Inferior parietal cortex (tissue), 1 donor: ENCODE results near the gene PDE3A.

Source experiments
- DNase-seq: peaks from one replicate; pipeline ENCODE4 v3.0.0-alpha.2; 2016; ENCODE audit errors: extremely low spot score

The PDE3A gene

DNA sequence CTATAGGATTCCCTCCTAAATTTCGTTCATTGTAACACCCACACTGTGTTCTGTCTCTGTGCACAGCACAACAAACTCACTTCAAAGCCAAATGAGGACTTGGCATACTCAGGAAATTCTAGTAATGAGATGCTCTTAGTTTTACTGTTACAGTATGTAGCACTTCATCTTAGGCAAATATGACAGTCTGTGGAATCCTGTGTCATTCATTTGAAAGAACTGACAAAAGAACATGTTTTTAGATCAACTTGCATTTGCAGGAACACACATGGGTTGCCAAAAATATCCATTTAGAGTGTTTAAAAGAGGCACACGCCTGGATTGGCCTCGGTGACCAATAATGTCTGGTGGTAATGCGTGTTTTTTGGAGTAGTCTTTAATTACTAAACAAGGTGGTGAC, 56.5 kb downstream of the PDE3A start:
- DNase-seq = no peak

DNA sequence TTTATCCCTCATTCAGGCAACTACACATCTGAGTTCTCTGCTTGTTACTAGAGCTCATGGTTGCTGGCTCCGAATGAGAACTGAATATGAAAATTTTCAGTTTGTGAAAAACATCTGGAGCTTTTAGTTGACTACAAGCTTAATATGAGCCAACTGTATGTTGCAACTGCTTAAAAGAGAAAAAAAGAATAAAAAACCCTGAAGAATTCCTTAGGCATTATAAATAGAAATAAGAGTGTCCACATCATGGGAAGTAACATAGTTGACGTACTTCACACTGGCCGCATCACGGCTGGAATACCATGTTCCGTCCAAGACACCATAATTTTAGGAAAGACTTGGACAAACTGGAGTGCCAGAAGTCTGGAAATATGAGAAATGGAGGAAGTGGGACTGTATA, 57.9 kb downstream of the PDE3A start:
- no peak for DNase-seq

DNA sequence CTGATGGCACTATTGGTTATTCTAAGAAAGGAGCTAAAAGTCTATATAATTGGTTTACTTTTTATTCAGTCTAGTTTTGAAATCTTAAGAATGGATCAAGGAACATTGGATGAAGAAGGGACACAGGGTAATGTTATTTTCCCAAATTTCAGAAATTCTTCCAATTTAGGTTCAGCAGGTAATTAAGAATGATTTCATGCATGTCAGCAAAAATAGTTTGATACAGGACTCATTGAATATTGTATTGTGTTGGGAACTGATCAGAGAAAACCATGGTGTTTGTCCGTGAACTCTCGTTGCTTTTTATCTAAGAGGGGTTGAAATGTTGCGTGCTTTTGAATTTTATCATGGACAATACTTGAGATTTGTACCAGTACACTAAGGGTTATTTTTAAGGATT, 58.6 kb downstream of the PDE3A start:
- no peak for DNase-seq

DNA sequence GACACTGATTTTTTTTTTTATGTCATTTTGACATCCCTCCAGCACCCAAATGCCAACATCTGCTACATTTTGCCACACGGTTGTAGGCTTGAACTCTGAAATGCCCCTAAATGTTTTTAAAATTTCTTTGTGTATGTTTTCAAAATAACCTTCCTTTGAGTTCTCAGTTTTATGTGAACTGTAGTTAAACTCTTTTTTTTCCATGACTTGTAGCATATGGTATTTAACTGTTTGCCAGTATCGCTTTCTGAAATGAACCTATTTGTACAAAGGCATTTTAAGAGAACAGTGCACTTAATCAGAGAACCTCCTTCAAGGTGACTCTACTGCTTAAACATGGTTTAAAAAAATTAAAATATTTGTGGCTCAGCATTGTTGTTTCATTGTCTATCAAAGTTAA, 61.5 kb downstream of the PDE3A start:
- DNase-seq = no peak

DNA sequence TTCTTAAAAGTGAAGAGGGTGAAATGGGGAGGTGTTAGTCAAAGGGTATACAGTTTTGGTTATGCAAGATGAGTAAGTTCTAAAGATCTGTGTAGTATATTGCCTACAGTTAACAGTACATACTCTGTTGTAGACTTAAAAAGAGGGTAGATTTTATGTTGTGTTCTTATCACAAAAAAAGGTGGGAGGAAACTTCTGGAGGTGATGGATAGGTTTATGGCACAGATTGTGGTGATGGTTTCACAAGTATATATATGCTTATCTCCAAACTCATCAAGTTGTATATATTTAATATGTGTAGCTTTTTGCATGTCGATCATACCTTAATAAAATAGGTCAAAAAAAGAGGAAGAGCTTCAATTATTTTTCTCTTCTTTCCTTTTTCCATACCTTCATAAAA, 64.0 kb downstream of the PDE3A start:
- no peak for DNase-seq

DNA sequence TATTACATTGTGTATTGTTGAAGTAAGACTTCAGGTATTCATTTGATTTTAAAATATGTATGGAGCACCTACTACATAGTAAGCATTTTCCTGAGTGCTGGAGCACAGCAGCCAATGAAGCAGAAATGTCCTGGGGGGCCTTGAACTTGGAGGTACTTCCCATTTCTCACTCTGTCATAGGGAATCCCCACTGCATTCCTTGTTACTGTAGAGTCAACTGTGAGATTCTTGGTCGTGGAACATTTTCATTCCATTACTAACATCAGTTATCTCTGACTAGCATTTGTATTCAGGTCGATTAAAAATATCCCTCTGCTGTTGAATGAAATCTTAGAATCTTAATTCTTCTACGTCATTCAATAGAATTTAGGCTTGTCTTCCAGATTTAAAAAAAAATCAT, 66.7 kb downstream of the PDE3A start:
- DNase-seq = no peak

DNA sequence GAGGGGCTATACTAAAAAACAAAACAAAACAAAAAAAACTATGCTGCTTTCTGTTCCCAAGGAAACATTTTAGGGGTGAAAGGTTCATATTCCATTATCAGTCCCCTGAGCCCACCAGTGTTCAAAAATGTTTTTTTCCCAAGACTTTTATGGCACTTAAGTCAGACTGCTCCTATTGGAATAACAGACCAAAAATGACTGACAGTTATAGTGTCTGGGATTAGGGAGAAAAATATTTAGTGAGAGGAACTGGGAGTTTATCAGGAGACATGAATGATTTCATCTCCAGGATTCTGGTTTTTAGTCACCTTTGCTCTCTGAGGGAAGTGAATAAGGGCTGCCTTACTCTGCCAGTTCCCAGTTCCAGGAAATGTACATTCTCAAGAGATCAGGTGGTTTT, 68.0 kb downstream of the PDE3A start:
- no peak for DNase-seq

DNA sequence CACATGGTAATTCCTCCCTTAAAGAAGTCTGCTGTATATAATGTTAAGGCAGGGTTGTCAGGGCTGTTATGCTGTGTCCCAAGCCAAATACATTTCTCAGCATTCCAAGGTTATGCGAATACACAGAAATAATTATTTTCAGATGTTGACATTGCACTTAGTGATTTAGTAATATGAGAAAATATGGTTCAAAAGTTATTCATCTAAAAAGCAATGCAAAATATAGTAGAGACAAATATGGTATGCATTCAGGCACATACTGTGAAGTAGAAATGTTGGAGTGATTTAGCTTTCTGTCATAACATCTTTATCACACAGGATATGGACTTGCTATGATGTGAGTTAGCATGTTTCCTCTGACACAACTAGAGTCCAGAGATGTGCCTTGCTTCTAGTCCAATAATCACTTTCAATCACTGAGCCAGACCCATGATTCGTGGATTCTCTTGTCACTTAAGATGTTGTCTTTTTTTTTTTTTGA, 70.0 kb downstream of the PDE3A start:
- no peak for DNase-seq

DNA sequence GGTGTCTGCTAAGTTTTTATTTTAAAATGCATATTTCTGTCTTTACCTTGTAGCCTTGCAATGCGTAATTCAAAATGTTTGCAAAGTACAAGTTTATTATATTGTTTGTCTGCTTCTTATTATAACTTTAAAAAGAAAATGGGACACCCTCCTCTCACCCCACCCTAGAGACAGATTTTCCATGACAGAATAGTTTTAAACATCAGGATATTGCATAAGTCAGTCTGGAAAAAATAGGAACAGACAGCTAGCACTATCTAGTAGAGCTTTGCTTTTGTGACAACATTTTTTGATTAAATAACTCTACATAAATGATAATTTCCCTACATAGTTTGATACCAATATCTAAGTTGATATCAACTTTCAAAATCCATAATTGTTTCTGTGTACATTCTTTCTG, 71.3 kb downstream of the PDE3A start:
- no peak for DNase-seq

DNA sequence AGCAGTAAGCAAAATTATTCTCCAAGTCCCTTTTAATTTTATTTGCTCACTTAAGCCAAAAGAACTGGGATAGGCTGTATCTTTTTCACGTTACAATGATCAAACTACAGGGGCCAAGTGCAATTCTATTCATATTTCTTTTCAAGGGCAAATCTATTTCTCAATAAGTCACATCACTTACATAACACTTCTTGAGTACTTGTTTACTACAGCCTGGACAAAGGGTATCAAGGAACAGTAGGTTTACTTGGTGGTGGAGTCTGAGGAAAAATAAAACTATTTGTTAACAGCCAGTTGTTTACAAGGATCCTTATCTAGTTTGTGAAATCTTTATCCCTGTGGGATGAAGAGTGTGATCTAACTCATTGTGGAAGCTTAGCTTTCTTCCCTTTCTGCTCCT, 72.1 kb downstream of the PDE3A start:
- no peak for DNase-seq

DNA sequence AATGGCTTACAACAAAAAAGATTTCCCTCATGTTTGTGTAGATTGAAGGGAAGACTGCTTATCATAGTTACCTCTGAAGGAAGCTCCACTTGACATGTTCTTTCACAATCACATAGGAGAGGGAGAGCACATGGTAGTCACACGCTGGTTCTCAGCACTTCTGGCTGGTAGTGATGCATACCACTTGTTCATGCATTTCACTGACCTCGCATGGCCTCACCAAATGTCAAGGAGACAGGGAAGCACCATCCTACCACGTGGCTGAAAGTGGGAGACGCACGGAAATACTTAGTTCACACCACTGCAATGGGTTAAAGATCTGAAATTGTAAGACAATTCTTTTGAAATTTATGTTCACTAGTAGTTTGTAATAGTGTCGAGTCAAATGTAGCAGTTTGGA, 74.0 kb downstream of the PDE3A start:
- DNase-seq = no peak

DNA sequence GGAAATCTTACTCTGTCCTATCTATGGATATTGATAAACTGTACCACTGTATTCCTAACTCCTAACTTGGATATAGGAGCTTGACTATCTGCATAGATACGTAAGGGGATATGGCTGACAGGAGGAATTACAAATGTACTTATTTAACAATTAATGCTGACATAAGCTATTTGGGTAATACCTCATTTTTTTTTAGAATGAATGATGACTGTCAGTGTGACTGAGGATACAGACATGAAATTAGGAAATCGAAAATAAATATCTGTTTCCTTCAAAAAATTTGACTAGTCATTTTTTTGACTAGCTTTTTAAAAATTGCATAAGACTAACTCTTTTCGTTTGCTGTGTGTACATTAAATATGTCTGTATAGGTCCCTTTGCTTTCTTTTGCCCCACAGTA, 74.9 kb downstream of the PDE3A start:
- no peak for DNase-seq

DNA sequence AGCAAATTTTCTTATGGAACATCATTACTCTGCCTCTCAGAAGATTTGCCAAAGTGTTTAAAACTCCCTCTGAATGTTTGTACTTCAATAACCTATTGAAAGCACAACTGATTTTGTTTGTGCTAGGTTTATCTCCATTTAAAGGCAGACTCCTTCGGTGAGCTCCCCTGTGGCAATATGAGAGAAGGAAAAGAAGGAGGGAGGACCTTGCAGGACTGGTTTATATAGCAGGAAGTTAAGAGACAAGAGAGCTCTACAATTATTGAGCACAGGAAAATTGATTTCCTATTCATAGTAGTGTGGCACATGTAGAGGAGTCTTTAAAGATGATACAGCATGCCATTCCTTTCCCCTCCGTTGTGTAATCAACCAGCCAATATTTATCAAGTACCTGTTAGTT, 75.5 kb downstream of the PDE3A start:
- no peak for DNase-seq

DNA sequence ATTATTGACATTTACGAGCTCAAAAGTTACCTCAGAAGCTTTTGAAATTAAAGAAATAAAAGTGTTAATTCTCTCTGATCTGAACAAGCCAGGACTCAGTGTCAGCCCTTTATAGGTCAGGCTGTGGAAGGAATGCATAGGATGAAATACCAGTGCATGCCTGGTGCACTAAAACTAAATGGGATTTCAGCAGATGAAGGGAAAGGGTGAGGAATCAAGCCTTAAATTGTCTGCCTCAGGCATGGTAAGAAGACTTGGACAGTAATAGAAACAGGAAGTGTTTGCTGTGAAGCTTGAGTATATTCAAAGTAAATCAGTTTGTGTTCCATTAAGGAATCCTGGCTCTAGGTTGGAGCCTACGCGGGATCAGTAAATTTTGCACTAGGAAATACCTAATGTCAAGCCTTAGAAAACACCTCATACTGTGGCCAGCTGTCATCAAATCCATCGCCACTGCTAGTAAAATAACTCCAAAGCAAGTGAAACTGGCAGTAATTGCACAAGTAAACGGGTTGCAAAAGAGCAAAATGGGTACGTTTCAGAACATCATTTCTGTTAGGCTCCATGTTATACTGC, 76.3 kb downstream of the PDE3A start:
- DNase-seq = no peak

DNA sequence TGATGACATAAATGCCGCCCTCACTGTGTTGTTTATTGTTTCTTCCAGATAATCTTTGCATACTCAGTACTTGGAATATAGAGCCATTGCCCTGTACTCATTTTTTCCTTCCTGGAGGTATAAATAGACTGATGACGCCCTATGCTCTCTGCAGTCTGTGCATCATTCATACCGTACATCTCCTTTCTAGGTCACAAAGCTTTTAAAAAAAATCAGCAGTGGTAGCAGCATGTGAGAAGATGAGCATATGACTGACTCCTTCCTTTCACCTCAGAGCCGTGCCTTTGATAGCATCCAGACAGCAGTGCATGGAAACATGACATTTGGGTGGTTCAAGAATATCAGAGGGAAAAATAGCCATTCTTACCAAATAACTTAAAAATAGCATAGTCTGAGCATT, 77.3 kb downstream of the PDE3A start:
- no peak for DNase-seq

DNA sequence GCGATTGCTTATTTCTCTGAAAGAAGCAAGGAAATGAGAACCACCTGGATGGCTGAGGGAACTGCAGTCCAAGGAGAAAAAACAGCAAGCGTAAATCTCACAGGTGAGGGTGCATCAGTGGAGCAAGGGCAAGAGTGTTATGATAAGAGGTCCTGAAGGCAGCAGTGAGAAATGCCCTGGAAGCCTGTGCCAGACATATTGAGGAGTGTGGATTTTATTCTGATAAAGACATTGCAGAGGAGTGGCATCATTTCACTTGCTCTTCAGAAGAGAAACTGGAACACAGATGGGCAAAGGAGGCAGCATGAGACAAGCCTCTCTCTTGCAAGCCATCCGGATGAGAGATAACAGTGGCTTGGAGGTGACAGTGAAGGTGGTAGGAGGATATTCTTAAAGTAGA, 78.5 kb downstream of the PDE3A start:
- no peak for DNase-seq

DNA sequence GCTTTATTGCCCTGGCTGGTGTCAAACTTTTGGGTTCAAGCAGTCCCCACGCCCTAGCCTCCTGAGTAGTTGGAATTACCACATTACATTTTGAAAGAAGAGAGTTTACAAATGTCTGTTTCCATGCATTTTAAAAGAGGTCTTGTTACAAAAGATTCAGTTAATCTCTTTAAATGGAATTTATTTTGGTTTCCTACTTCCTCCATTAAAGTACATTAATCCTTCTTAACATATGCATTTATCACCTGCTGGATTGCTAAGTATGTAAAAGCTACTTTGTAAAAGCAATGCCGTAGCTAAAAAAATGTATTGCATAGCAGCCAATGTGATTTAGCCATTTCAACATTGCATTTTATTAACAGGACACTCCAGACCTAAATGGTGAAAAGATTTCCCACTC, 80.4 kb downstream of the PDE3A start:
- no peak for DNase-seq

DNA sequence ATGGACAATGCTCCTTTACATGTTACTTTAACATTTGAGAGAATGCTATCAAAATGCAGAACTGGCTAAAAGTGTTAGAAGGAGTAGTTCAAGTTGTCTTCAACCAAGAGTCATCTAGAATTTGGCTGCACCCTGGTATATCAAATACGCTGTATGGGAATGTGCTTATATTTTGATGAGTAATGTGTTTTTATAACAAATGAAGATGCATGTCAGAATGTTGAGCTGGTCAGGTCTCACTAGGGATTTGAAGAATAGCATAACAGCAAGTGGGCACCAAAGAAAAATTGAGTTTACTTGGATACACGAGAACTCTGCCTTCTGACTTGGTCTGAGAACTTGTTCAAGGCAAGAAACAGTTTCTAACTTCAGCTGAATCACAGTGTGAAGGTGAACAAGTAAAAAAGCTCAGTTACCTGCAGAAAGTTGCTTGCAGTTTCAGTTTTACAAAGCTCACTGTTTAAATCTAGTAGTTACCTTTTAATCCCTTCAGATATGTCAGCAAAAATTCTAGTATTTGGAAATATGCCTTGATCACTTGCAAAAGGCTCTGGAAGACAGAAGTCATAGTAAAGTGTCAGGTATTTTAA, 82.3 kb downstream of the PDE3A start:
- DNase-seq = no peak

DNA sequence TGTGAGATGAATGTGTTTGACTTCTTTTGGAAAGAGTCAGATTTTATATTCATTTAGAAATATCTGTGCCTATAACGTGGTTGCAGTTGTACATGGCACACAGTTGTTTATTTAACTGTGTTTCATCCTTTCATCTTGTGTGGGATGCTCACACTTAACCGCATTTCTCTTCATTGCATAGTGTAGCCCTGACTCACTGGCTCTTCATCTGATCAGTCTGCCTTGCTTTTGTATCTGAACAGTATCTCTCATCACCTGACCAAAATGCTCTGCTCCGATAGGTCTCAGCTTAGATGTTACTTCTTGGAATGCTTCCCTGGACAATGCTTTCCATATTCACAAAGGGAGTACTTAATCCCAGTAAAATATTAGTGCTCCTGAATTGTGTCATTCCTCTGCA, 83.4 kb downstream of the PDE3A start:
- no peak for DNase-seq

DNA sequence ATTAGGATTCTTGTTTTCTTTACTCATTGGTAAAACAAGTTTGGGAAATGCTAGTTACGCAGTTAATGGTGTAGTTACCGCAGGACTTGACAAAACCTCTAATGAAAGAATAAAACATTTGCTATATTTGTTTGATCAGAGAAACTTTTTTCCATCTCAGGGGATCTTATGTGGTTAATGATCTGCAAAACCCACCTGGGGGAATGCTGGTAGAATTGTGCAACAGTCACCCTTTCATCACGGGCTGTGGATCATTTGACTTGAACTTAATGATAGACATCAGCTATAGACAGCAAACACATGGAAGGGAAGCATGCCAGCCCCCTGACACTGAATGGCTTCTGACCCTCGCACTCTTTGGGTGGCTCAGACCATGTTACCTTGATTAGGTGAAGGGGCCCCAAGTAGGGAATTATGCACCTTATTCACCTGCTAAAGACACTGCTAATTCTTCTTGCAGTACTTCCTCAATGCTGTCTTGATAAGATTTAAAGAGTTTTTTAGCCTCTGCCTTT, 84.2 kb downstream of the PDE3A start:
- no peak for DNase-seq

DNA sequence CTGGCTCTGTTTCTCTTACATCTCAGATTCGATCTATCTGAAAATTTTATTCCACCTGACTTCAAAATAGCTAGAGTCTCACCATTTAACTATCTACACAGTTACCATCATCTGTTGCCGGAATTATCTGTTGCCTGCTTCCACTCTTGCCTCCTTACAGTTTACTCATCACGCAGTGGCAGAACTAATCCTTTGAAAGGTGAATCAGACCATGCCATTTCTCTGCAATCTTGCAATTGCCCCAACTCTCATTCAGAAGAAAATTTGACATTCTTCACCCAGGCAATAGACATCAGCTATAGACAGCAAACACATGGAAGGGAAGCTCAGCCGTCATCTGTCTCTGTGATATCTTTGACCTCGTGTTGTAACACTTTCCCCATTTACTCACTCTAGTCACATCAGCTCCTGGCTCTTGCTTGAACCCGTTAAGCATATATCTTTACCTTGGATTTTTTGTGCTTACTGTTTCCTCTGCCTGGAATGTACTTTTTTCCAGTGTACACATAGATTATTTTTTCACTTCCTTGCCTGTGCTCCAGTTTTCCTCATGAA, 85.5 kb downstream of the PDE3A start:
- no peak for DNase-seq

DNA sequence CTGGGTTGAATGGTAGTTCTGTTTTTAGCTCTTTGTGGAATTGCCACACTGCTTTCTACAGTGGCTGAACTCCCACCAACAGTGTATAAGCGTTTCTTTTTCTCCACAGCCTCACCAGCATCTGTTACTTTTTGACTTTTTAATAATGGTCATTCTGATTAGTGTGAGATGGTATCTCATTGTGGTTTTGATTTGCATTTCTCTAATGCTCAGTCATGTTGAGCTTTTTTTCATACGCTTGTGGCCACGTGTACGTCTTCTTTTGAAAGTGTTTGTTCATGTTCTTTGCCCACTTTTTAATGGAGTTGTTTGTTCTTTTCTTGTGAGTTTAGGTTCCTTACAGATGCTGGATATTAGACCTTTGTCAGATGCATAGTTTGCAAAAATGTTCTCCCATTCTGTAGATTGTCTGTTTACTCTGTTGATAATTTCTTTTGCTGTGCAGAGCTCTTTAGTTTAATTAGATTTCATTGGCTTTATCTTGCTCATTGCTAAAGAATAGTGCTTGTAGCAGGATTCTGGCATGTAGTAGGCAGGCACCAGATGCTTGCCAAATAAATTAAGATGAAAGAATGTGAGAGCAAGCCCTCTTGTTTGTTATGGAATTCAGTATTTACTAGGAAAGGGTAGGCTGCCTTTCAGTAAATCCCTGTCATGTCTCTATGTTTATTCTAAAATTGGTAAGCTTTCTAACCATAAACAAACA, 86.8 kb downstream of the PDE3A start:
- DNase-seq = no peak

DNA sequence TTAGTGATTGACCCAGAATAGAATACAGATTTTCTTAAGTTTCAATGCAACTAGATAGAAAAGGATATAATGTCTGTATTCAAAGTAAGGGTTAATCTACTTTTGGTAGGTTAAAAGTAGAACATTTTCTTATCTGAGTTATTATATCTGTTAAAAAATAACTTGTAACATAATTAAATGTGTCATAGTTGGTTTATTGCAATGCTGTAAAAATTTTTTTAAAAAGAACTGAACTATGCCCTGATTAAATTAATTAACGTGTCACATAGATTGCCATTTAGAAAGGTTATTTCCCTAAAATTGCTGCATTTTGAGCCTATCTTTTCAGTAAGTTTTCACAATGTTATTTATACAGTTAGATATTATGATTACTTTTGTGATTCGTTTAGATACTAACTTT, 89.2 kb downstream of the PDE3A start:
- DNase-seq = no peak
